ENCODE measurements around the gene LRTM2.

- TF ChIP-seq CTCF (IDR thresholded peaks at IDR 0.05; ENCODE audit: poor library complexity, severe bottlenecking) (no peak), EZH2 (IDR thresholded peaks at IDR 0.05; ENCODE audit: borderline replicate concordance, insufficient read depth, low read length, poor library complexity, severe bottlenecking) (no peak), RAD21 (conservative IDR thresholded peaks at IDR 0.05) (no peak), TAF1 (IDR thresholded peaks at IDR 0.05; ENCODE audit: low read depth) (no peak), EP300 (conservative IDR thresholded peaks at IDR 0.05; ENCODE audit: poor library complexity, severe bottlenecking) (no peak), SMC3 (conservative IDR thresholded peaks at IDR 0.05; ENCODE audit: poor library complexity) (no peak), POLR2AphosphoS5 (IDR thresholded peaks at IDR 0.05) (no peak), REST (IDR thresholded peaks at IDR 0.05; ENCODE audit: borderline replicate concordance) (no peak)
These were observed 6.1 kb upstream of the LRTM2 start for GRCh38 chr12:1814266-1814665.
